ENCODE measurements around the gene PCDHB11.

GRCh38 chr5:141196363-141196762, 3.1 kb upstream of the PCDHB11 start:
- TF ChIP-seq EP300 (conservative IDR thresholded peaks at IDR 0.05; ENCODE audit: poor library complexity, severe bottlenecking) (no peak), CTCF (IDR thresholded peaks at IDR 0.05; ENCODE audit: poor library complexity, severe bottlenecking) (no peak)

Data from neural cell (in vitro differentiated cells).